NCI-H2196 treated with DMSO at 0.1 percent for 48 hours (cell line): ENCODE data around the gene TAS2R19.

ENCODE experiments used
- DNase-seq: peaks from one replicate; lab custom pipeline; 2025; ENCODE audit not compliant: unreplicated experiment; lab: John Stamatoyannopoulos, UW

TAS2R19 gene

DNA sequence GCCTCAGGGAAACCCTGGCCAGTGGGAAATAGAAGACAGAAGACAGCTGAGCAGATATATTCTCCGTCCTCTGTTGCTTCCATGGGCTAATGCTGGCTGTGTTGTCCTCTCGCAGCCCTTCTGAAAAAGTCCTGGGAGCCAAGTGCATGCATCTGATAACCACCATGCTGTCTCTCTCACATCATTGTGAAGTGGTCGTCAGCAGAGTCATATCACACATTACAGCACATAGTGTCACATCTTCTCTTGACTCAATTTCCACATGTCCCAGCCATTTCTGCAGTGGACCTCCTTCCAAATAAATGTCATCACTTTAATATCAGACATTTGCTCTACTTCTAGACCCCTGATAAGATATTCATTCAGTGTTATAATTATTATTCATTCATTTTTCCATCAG is 28.1 kb downstream of the TAS2R19 start:
- DNase-seq: no peak

DNA sequence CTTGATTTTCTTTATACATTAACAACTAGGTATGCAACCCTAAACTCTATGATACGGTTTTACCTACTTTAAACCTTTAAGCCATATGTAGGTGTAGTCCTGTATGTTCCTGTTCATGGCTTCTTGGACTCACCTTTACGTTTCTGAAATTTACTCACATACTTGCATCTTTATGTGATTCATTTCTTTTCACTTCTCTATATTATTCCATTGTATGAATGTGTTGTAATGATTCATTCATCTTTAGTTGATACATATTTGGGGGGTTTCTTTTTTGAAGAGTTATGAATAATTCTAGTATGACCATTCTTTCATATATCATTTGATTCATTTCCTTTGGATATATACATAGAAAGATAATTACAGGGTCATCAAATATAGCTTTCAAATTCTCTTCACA is 33.3 kb downstream of the TAS2R19 start:
- DNase-seq: no peak

DNA sequence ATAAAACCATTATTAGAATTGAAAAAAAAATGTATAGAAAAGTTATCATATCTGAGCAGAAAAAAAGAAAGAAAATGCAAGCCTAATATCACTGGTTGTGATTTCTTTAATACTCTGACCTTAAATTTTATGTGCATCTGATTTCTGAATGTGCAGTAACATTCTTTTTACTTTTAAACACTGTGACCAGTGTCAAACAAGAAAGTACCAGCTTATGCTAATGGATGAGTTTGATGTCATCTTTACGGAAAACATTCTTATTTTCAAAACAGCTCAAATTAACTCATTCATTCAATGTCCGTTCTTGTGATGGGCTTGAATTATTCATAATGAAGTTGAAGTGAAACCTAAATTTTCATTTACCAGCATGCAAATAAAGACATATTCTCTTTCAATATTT is 35.6 kb downstream of the TAS2R19 start, which contains the start of gene TAS2R50:
TAS2R50 (minus strand) TSS at position 101 of the 400 bp plus-strand sequence; CDS start at position 49, 52 bp downstream.
- no peak for DNase-seq

DNA sequence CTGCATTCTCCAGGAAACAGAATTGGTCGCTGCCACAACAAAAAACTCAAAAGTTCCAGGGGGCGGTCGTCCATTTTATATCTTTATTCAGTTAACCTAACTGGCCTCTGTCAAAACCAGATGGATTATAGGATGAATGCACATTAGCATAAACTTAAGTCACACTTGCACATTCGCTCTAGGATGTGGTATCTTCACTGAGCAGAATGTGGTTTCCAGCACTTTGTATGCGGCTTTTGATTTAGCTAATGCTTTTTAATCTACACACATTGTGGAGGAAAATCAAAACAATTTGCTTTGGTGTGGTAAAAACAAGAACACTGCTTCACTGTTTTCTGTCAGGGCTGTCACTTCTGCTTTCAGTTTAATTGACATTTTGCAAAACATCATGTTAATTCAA is 40.2 kb downstream of the TAS2R19 start:
- no peak for DNase-seq

DNA sequence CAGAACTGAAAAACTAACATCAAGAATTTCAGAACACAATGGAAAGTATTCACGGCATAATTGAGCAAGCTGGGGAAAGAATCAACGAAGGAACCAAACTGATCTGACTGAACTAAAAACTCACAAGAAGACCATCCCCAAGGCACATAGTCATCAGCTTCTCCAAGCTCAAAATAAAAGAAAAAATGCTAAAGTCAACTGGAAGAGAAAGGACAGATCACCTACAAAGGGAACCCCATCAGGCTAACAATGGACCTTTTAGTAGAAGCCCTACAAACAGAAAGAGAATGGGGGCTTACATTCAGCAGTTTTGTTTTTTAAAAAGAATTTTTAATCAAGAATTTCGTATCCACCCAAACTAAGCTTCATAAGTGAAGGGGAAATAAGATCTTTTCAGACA is 47.5 kb downstream of the TAS2R19 start:
- no peak for DNase-seq
